ENCODE measurements around the gene PRKCI.
A peak's percentile ranks its signal among the peaks of the same experiment; 100 is the strongest.

Gene PRKCI

DNA sequence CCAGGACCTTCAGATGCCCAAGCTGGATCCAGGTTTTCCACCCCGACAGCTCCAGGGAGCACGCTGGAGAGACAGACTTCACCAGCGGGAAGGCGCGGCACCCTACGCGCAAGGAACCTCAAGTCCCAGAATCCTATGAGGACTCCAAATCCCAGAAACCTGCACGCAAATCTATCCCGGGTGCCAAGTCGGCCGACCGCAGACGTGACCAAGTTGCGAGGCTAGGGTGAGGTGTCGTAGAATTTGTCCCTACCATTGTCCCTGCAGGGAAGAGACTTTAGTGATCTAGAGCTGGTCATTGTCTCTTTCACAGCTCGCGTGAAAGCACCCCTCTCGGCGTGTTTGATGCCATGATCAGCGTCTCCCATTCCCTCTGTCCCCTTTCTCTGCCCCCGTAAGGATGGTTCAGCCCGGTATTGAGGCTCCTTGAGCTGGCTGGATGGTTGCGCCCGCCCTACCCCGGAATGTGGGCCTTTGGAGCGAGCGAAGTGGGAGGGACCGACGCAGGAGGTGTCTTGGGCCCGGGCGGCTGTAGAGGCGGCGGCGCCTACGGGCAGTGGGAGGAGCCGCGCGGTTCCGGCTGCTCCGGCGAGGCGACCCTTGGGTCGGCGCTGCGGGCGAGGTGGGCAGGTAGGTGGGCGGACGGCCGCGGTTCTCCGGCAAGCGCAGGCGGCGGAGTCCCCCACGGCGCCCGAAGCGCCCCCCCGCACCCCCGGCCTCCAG lies at the start of gene PRKCI:
Gene PRKCI, plus strand, starts transcription at position 501 of the 723 bp plus-strand sequence. CDS start 246 bp downstream, outside the sequence.
- ATAC-seq (ENCODE audit: insufficient read depth, low read depth), result peak; percentile 96
- Histone ChIP-seq H3K9ac (ENCODE audit: low read depth, low read length) (peak within 1 kb of the TSS; percentile 62), H3K27me3 (ENCODE audit: insufficient read depth, low read length, poor library complexity) (no peaks in the 10 kb centered on the region), H4K20me1 (ENCODE audit: insufficient read depth, low read length) (peaks cover 2% of the 10 kb centered on the region; the same call in 1 of the 2 replicates), H3K4me3 (ENCODE audit: low read depth in 1 of 2, low read length in 2 of 2) (peak within 1 kb of the TSS; percentile 55 to 83; a peak in 3 of 4 replicates), H3K79me2 (ENCODE audit: insufficient read depth, low read length) (peaks cover 39% of the 10 kb centered on the region), H3K27ac (ENCODE audit: low read length) (peak within 1 kb of the TSS; percentile 92), H3K9me3 (ENCODE audit: insufficient read depth, low read length, severe bottlenecking) (no peaks in the 10 kb centered on the region), H2AFZ (ENCODE audit: low read depth, low read length) (peak within 1 kb of the TSS; percentile 89), H3K4me1 (ENCODE audit: insufficient read depth, low read length) (peaks cover 26% of the 10 kb centered on the region), H3K4me2 (ENCODE audit: insufficient read depth, low read length) (peak within 1 kb of the TSS; percentile 86), H3K36me3 (ENCODE audit: insufficient read depth, low read length) (no peaks in the 10 kb centered on the region)
- TF ChIP-seq CTCF (IDR thresholded peaks at IDR 0.05; ENCODE audit: borderline replicate concordance, extremely low read depth, low read length, poor library complexity, severe bottlenecking) (no peak), EZH2 (IDR thresholded peaks at IDR 0.05; ENCODE audit: borderline replicate concordance, low read depth, low read length, severe bottlenecking) (no peak)
- DNase-seq, result peak; percentile 95

DNA sequence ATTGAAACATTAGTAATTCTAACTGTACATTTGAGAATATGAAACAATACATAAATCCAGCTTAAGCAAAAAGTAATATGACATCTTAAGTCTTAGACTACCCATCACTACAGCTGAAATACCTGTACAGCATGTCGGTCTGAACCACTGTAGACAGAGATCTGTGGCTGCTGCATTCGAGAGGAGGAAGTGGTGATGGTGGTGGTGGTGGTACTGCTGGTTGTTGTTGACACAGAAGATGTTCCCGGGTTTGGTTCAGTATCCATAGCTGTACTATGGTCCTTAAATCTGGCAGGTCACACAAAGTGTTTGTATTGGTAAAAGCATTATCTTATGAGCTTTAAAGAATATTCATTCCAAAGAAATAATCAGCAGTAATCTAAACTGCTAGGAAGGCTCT lies 43.6 kb upstream of the PRKCI start:
- Histone ChIP-seq H3K4me1 (ENCODE audit: insufficient read depth, low read length) (peaks cover 51% of the 10 kb centered on the region), H3K27me3 (ENCODE audit: insufficient read depth, low read length, poor library complexity) (no peaks in the 10 kb centered on the region), H3K79me2 (ENCODE audit: insufficient read depth, low read length) (peaks cover 73% of the 10 kb centered on the region), H3K9me3 (ENCODE audit: insufficient read depth, low read length, severe bottlenecking) (no peaks in the 10 kb centered on the region), H3K4me3 (ENCODE audit: low read depth in 1 of 2, low read length in 2 of 2) (peak overlapping the region in 1 of 2 experiments; percentile 2; a peak in 1 of 4 replicates), H3K36me3 (ENCODE audit: insufficient read depth, low read length) (peaks cover 51% of the 10 kb centered on the region), H4K20me1 (ENCODE audit: insufficient read depth, low read length) (no peaks in the 10 kb centered on the region; the same call in 1 of the 2 replicates), H3K27ac (ENCODE audit: low read length) (0 out of 2 replicates have a peak overlapping the region, but pooled peaks have one; percentile 93), H3K9ac (ENCODE audit: low read depth, low read length) (no peak overlapping the region; the same call in 1 of the 2 replicates), H3K4me2 (ENCODE audit: insufficient read depth, low read length) (peak overlapping the region; percentile 98), H2AFZ (ENCODE audit: low read depth, low read length) (no peak overlapping the region)
- ATAC-seq (ENCODE audit: insufficient read depth, low read depth) (peak; percentile 64), DNase-seq (peak; percentile 67)
- TF ChIP-seq EZH2 (IDR thresholded peaks at IDR 0.05; ENCODE audit: borderline replicate concordance, low read depth, low read length, severe bottlenecking) (no peak), CTCF (IDR thresholded peaks at IDR 0.05; ENCODE audit: borderline replicate concordance, extremely low read depth, low read length, poor library complexity, severe bottlenecking) (no peak)

DNA sequence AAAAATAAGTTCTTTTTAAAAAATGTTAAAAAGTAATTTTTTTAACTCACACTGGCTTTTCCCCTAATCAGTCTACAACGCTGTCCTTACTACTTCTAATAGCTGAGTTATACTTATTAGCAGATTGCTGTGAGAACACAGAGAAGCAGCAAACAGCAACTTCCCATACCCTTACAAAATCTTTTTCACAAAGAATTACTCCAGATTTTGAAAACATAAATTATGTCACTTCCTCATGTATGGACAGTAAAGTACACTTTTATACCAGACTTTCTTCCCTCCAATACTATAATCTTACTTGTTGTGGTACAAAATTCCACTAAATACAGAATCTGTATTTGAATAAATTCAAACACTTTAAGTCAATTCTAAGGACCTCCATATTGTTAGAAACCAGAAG lies 42.8 kb upstream of the PRKCI start:
- Histone ChIP-seq H3K4me2 (ENCODE audit: insufficient read depth, low read length) (peak overlapping the region; percentile 98), H3K27ac (ENCODE audit: low read length) (peak overlapping the region; percentile 93)

More for the DNA sequence above, 42.8 kb upstream of the PRKCI start:
- Histone ChIP-seq H4K20me1 (ENCODE audit: insufficient read depth, low read length) (no peaks in the 10 kb centered on the region; the same call in 1 of the 2 replicates), H3K4me3 (ENCODE audit: low read depth in 1 of 2, low read length in 2 of 2) (peak overlapping the region; percentile 56 to 90; a peak in 3 of 4 replicates), H3K27me3 (ENCODE audit: insufficient read depth, low read length, poor library complexity) (no peaks in the 10 kb centered on the region), H3K79me2 (ENCODE audit: insufficient read depth, low read length) (peaks cover 67% of the 10 kb centered on the region), H3K9me3 (ENCODE audit: insufficient read depth, low read length, severe bottlenecking) (no peaks in the 10 kb centered on the region), H2AFZ (ENCODE audit: low read depth, low read length) (no peak overlapping the region), H3K36me3 (ENCODE audit: insufficient read depth, low read length) (peaks cover 45% of the 10 kb centered on the region), H3K4me1 (ENCODE audit: insufficient read depth, low read length) (peaks cover 46% of the 10 kb centered on the region), H3K9ac (ENCODE audit: low read depth, low read length) (peak overlapping the region; percentile 84)
- DNase-seq, result no peak
- no peak for ATAC-seq (ENCODE audit: insufficient read depth, low read depth)
- no peak for TF ChIP-seq CTCF (IDR thresholded peaks at IDR 0.05; ENCODE audit: borderline replicate concordance, extremely low read depth, low read length, poor library complexity, severe bottlenecking)
- TF ChIP-seq EZH2 (IDR thresholded peaks at IDR 0.05; ENCODE audit: borderline replicate concordance, low read depth, low read length, severe bottlenecking), result no peak

Measured in DND-41 (cell line).